Measurements from ENCODE around the gene BRS3. TPM values are rescaled to one million over a fixed set of nuclear protein-coding genes. Genes with fewer than 3 reads are reported as not detected.
"Not testable (repeated sequence)": the region's sequence is repeated elsewhere in the genome, so short reads cannot be mapped to it uniquely, and the experiment has no call there.

BRS3 gene
- polyA plus RNA-seq (2013, experiment 1 of 2) = not detected
- not detected for polyA plus RNA-seq (2013, experiment 2 of 2)

DNA sequence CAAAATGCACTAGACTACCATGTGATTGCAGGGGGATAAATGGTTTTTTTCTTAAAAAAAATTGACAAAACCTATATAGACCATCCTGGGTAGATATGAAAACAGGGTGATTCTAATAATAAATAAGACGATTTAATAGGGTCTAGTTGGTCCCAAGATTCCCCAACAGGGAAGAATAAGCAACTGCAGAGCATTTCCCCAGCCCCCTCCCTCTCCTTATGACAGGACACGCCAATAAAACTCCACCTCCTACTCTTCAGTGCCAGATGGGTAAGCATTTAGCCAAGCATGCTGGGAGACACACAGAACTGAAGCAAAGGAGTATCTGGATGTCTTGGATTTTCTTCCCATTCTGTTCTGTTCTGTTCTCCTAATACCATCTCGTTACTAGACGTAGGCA lies at the start of gene BRS3:
BRS3 (plus strand) TSS at position 301 of the 400 bp plus-strand sequence. CDS start 168 bp downstream, outside the sequence.
- Histone ChIP-seq H3K36me3 (ENCODE audit: control insufficient read depth, insufficient read depth, low read length) (no peaks in the 10 kb centered on the region), H3K9me3 (ENCODE audit: control insufficient read depth, low read length) (no peaks in the 10 kb centered on the region), H3K4me1 (ENCODE audit: control insufficient read depth, insufficient read depth, low read length, poor library complexity, severe bottlenecking) (no peaks in the 10 kb centered on the region), H3K4me3 (ENCODE audit: extremely low read depth, insufficient read depth, low read length, poor library complexity, severe bottlenecking) (no peak within 1 kb of the TSS), H3K27ac (ENCODE audit: low read depth, low read length, severe bottlenecking) (no peak within 1 kb of the TSS)
- 77% methylated on average over 2 of the region's 4 CpGs; no CpG with 5 or more reads in 1 of the 2 experiments for WGBS, 2 experiments (ENCODE audit: insufficient coverage in 2 of 2)

DNA sequence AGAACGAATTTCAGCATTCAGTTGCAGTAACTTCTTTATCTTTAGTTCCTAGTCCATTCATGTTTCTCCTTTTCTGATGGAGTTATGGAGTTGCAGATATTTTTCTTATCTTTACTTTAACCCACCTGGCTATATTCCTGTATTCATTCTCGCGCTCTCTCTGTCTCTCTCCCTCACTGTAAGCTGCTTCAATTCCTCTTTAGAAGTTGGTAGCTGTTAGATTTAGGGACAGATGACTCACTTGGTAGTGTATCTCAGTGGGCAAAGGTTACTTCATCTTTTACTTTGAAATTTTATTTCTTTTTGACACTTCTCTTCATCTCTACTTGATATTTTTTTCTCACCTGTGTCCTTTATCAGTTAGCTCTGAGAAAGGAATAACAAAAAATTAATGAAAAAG lies 49.6 kb upstream of the BRS3 start:
- 80% methylated on average over 1 of the region's 3 CpGs; no CpG with 5 or more reads in 1 of the 2 experiments for WGBS, 2 experiments (ENCODE audit: insufficient coverage in 2 of 2)
- Histone ChIP-seq H3K27ac (ENCODE audit: low read depth, low read length, severe bottlenecking) (no peak overlapping the region), H3K36me3 (ENCODE audit: control insufficient read depth, insufficient read depth, low read length) (no peaks in the 10 kb centered on the region), H3K4me1 (ENCODE audit: control insufficient read depth, insufficient read depth, low read length, poor library complexity, severe bottlenecking) (no peaks in the 10 kb centered on the region), H3K4me3 (ENCODE audit: extremely low read depth, insufficient read depth, low read length, poor library complexity, severe bottlenecking) (no peak overlapping the region), H3K9me3 (ENCODE audit: control insufficient read depth, low read length) (no peaks in the 10 kb centered on the region)

DNA sequence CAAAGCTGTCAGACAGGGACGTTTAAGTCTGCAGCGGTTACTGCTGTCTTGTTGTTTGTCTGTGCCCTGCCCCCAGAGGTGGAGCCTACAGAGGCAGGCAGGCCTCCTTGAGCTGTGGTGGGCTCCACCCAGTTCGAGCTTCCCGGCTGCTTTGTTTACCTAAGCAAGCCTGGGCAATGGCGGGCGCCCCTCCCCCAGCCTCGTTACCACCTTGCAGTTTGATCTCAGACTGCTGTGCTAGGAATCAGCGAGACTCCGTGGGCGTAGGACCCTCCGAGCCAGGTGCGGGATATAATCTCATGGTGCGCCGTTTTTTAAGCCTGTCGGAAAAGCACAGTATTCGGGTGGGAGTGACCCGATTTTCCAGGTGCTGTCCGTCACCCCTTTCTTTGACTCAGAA lies 42.1 kb upstream of the BRS3 start:
- H3K27ac ChIP-seq (ENCODE audit: low read depth, low read length, severe bottlenecking) = not testable (repeated sequence)
- no CpG with 5 or more reads among the region's 18 CpGs for whole genome bisulfite sequencing, 2 experiments (ENCODE audit: insufficient coverage in 2 of 2)

DNA sequence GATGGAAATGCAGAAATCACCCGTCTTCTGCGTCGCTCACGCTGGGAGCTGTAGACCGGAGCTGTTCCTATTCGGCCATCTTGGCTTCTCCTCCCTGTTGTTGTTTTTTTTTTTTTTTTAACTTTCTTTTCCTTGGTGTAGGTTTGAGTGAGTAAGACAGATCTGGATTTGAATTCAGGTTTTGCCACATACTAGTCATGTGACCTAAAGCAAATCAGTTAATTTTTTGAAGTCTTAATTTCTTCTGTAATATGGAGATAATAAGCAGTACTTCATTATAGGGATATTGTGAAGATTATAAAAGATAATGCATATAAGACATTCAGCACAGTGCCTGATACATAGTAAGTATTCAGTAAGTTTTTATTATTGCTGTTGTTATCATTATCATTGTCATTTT lies 41.5 kb upstream of the BRS3 start:
- H3K9me3 ChIP-seq (ENCODE audit: control insufficient read depth, low read length) = no peaks in the 10 kb centered on the region
- WGBS, 2 experiments (ENCODE audit: insufficient coverage in 2 of 2) = no CpG with 5 or more reads among the region's 6 CpGs

More for the DNA sequence above, 42.1 kb upstream of the BRS3 start:
- not testable (repeated sequence) for H3K36me3 ChIP-seq (ENCODE audit: control insufficient read depth, insufficient read depth, low read length); H3K9me3 ChIP-seq (ENCODE audit: control insufficient read depth, low read length); H3K4me1 ChIP-seq (ENCODE audit: control insufficient read depth, insufficient read depth, low read length, poor library complexity, severe bottlenecking); H3K4me3 ChIP-seq (ENCODE audit: extremely low read depth, insufficient read depth, low read length, poor library complexity, severe bottlenecking)

DNA sequence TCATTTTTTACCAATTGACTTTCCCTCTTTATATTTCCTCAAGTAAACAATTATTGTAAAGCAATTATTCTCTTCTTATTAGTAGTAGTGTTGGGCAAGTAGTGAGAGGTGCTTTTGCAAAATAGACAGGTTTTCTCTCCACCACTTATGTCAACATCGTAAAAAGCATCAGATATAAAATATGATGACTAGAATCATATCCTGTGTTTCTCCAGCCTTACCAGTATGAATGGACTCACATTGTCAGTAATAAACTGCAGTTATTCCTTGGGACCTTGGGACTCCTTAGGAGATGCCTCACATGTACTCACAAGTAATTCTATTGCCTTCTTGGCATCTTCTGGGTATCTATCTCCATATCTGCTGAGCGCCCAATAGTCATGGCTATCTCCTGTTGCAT lies 40.4 kb upstream of the BRS3 start:
- Histone ChIP-seq H3K36me3 (ENCODE audit: control insufficient read depth, insufficient read depth, low read length) (no peaks in the 10 kb centered on the region), H3K4me3 (ENCODE audit: extremely low read depth, insufficient read depth, low read length, poor library complexity, severe bottlenecking) (no peak overlapping the region), H3K9me3 (ENCODE audit: control insufficient read depth, low read length) (no peaks in the 10 kb centered on the region), H3K4me1 (ENCODE audit: control insufficient read depth, insufficient read depth, low read length, poor library complexity, severe bottlenecking) (no peaks in the 10 kb centered on the region), H3K27ac (ENCODE audit: low read depth, low read length, severe bottlenecking) (no peak overlapping the region)
- no CpG with 5 or more reads among the region's 2 CpGs for WGBS, 2 experiments (ENCODE audit: insufficient coverage in 2 of 2)

More for the DNA sequence above, 41.5 kb upstream of the BRS3 start:
- Histone ChIP-seq H3K27ac (ENCODE audit: low read depth, low read length, severe bottlenecking) (no peak overlapping the region), H3K4me3 (ENCODE audit: extremely low read depth, insufficient read depth, low read length, poor library complexity, severe bottlenecking) (no peak overlapping the region), H3K36me3 (ENCODE audit: control insufficient read depth, insufficient read depth, low read length) (no peaks in the 10 kb centered on the region), H3K4me1 (ENCODE audit: control insufficient read depth, insufficient read depth, low read length, poor library complexity, severe bottlenecking) (no peaks in the 10 kb centered on the region)

DNA sequence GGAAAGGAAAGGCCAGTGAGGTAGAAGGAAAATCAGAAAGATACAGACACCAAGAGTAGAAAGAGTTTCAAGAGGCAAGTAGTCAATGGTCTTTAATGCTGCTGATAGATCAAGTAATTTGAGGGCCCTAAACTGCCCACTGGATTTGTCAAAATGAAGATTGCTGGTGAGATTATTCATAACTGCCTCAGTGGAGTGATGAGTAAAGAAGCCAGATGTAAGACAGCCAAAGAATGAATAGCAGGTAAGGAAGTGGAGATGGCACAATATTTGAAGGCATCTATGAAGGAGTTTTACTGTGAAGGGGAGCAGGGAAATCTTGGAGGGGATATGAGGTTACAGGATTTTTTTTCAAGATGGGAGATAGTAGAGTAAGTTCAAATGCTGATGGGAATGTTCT lies 39.8 kb upstream of the BRS3 start:
- H3K36me3 ChIP-seq (ENCODE audit: control insufficient read depth, insufficient read depth, low read length) = no peaks in the 10 kb centered on the region
- H3K4me1 ChIP-seq (ENCODE audit: control insufficient read depth, insufficient read depth, low read length, poor library complexity, severe bottlenecking) = no peaks in the 10 kb centered on the region
- no peak overlapping the region for H3K4me3 ChIP-seq (ENCODE audit: extremely low read depth, insufficient read depth, low read length, poor library complexity, severe bottlenecking)
- no peak overlapping the region for H3K27ac ChIP-seq (ENCODE audit: low read depth, low read length, severe bottlenecking)
- H3K9me3 ChIP-seq (ENCODE audit: control insufficient read depth, low read length) = no peaks in the 10 kb centered on the region

DNA sequence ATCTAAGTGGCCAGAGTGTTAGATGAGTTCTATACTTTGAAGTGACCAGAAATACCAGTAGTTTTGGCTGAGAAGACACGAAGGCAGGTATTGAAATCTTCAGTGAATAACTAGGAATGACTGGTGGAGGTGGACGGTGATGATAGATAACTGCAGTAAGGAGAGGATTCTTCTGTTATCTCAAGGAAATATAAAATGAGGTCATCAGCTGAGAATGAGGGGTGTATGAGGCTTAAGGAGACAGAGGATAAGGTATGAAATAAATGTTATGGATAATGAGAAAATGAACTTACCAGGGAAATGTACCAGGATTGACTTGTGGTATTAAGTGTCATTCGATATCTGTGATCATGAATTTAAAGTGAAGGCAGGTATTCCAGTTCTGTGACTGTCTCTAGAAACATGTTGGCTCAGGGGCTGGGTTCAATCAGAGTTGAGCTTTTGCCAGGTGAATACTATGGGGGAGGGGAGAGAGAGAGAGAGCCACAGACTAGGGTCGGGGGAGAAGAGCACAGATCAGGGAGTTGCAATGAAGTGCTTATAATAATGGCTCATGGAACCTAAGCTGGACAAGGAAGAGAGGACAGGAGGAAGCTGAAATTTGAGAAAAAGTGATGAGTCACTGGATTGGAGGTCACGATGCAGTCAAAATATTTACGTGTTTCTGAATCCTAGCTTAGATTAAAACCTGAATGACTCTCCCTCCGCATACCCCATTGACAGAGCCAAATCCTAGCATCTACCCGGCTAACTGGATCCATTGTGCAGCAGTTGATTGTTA lies 37.5 kb upstream of the BRS3 start:
- Histone ChIP-seq H3K36me3 (ENCODE audit: control insufficient read depth, insufficient read depth, low read length) (no peaks in the 10 kb centered on the region), H3K27ac (ENCODE audit: low read depth, low read length, severe bottlenecking) (no peak overlapping the region), H3K9me3 (ENCODE audit: control insufficient read depth, low read length) (no peaks in the 10 kb centered on the region), H3K4me1 (ENCODE audit: control insufficient read depth, insufficient read depth, low read length, poor library complexity, severe bottlenecking) (no peaks in the 10 kb centered on the region), H3K4me3 (ENCODE audit: extremely low read depth, insufficient read depth, low read length, poor library complexity, severe bottlenecking) (no peak overlapping the region)
- WGBS, 2 experiments (ENCODE audit: insufficient coverage in 2 of 2) = 72 to 74% methylated on average over 2 to 4 of the region's 8 CpGs

DNA sequence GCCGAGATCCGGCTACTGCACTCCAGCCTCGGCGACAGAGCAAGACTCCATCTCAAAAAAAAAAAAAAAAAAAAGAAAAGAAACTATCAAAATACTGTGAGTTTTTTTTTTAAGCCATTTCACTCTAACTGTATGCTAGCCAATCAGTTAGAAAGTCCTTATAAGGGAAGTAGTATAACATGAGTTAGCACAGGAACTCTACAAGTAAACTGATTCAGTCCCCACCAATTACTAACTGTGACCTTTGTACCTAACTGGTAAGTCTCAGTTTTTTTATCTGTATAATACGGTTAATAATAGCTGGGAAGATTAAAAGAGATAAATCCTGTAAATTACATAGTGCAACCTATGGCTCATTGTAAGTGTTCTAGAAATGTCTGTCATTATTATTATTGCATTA lies 35.1 kb upstream of the BRS3 start:
- H3K9me3 ChIP-seq (ENCODE audit: control insufficient read depth, low read length) = no peaks in the 10 kb centered on the region
- no peak overlapping the region for H3K27ac ChIP-seq (ENCODE audit: low read depth, low read length, severe bottlenecking)
- H3K4me3 ChIP-seq (ENCODE audit: extremely low read depth, insufficient read depth, low read length, poor library complexity, severe bottlenecking) = no peak overlapping the region
- H3K4me1 ChIP-seq (ENCODE audit: control insufficient read depth, insufficient read depth, low read length, poor library complexity, severe bottlenecking) = no peaks in the 10 kb centered on the region
- no CpG with 5 or more reads among the region's 5 CpGs for WGBS, 2 experiments (ENCODE audit: insufficient coverage in 2 of 2)
- no peaks in the 10 kb centered on the region for H3K36me3 ChIP-seq (ENCODE audit: control insufficient read depth, insufficient read depth, low read length)

DNA sequence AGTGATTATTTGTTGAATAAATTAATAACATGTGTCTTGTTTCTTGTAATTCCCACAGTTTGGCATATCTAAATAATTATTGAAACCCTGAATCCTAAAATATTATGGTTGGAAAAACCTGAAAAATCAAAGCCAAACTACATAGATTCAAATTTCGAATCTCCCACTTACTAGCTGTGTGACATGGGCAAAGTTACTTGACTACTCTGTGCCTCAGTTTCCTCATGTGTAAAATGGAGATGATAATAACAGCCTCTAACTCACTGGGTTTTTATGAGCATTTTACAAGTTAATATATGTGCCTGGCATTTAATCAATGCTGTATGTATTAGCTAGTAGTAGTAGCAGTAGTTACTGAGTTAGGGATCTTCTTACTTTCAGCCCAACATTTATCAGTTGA lies 34.6 kb upstream of the BRS3 start:
- no CpG with 5 or more reads among the region's 1 CpG for WGBS, 2 experiments (ENCODE audit: insufficient coverage in 2 of 2)
- Histone ChIP-seq H3K9me3 (ENCODE audit: control insufficient read depth, low read length) (no peaks in the 10 kb centered on the region), H3K36me3 (ENCODE audit: control insufficient read depth, insufficient read depth, low read length) (no peaks in the 10 kb centered on the region), H3K4me3 (ENCODE audit: extremely low read depth, insufficient read depth, low read length, poor library complexity, severe bottlenecking) (no peak overlapping the region), H3K27ac (ENCODE audit: low read depth, low read length, severe bottlenecking) (no peak overlapping the region), H3K4me1 (ENCODE audit: control insufficient read depth, insufficient read depth, low read length, poor library complexity, severe bottlenecking) (no peaks in the 10 kb centered on the region)

DNA sequence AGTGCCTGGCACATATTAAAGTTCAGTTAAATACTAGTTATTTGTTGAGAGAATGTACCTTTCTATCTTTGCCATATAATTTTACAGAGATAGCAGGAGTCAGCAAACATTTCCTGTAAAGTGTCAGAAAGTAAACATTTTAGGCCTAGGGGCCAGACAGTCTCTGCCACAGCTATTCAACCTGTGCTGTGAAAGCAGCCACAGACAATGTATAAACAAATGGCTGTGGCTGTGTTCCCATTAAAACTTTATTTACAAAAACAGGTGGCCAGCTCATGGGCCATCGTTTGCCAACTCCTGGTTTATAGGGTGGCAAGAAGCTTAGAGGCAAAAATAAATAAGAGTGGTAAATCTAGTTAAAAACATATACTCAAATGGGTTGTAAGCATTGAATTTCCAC lies 34.0 kb upstream of the BRS3 start:
- Histone ChIP-seq H3K36me3 (ENCODE audit: control insufficient read depth, insufficient read depth, low read length) (no peaks in the 10 kb centered on the region), H3K4me3 (ENCODE audit: extremely low read depth, insufficient read depth, low read length, poor library complexity, severe bottlenecking) (no peak overlapping the region), H3K9me3 (ENCODE audit: control insufficient read depth, low read length) (no peaks in the 10 kb centered on the region), H3K4me1 (ENCODE audit: control insufficient read depth, insufficient read depth, low read length, poor library complexity, severe bottlenecking) (no peaks in the 10 kb centered on the region), H3K27ac (ENCODE audit: low read depth, low read length, severe bottlenecking) (no peak overlapping the region)
- WGBS, 2 experiments (ENCODE audit: insufficient coverage in 2 of 2) = no CpG with 5 or more reads among the region's 1 CpG

DNA sequence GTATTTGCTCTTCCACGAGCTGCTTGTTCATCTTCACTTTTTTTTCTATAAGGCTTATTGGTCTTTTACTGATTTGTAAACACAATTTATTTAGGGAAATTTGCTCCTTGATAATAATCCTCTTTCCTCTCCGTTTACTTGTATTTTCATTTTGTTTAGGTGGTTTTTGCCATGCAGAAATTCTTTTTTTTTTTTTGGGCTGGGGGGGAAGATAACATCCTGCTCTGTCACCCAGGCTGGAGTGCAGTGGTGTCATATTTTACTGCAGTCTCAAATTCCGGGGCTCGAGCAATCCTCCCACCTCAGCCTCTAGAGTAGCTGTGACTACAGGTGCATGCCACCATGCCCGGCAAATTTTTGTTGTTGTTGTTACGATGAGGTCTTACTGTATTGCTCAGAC lies 31.6 kb upstream of the BRS3 start:
- Histone ChIP-seq H3K27ac (ENCODE audit: low read depth, low read length, severe bottlenecking) (no peak overlapping the region), H3K9me3 (ENCODE audit: control insufficient read depth, low read length) (no peaks in the 10 kb centered on the region), H3K4me3 (ENCODE audit: extremely low read depth, insufficient read depth, low read length, poor library complexity, severe bottlenecking) (no peak overlapping the region), H3K4me1 (ENCODE audit: control insufficient read depth, insufficient read depth, low read length, poor library complexity, severe bottlenecking) (no peaks in the 10 kb centered on the region), H3K36me3 (ENCODE audit: control insufficient read depth, insufficient read depth, low read length) (no peaks in the 10 kb centered on the region)
- 73% methylated on average over 3 of the region's 6 CpGs; no CpG with 5 or more reads in 1 of the 2 experiments for WGBS, 2 experiments (ENCODE audit: insufficient coverage in 2 of 2)
